Gastroesophageal sphincter (tissue), 4 donors: Measurements from ENCODE around the gene TAS1R1. TPM values are rescaled to one million over a fixed set of nuclear protein-coding genes. Genes with fewer than 3 reads are reported as not detected.

Source experiments
- ATAC-seq: fragments of 150-250 bp; one replicate; pipeline ENCODE4 v1.9.1; 2016; ENCODE audit warnings: mild to moderate bottlenecking, moderate library complexity
- H3K27ac ChIP-seq, 4 donors: fragments of 200-600 bp; sonication (generic) in 3 of 4; 1 replicate in 3 of 4; 2 replicates in 1 of 4; pipeline ENCODE4 v1.5.1; 2016 to 2019
- H3K27me3 ChIP-seq: fragments of 200-600 bp; sonication (generic); one replicate; pipeline ENCODE4 v1.5.1; 2019
- H3K36me3 ChIP-seq, 2 donors: fragments of 200-600 bp; sonication (generic); one replicate each; pipeline ENCODE4 v1.5.1; 2019; ENCODE audit warnings: control low read depth in 1 of 2
- H3K4me1 ChIP-seq, 3 donors: fragments of 200-600 bp; sonication (generic); 1 replicate in 2 of 3; 2 replicates in 1 of 3; pipeline ENCODE4 v1.5.1; 2016 to 2019; ENCODE audit warnings: control low read depth in 2 of 3
- H3K4me3 ChIP-seq, 2 donors: fragments of 200-600 bp; sonication (generic); one replicate each; pipeline ENCODE4 v1.5.1; 2019; ENCODE audit warnings: mild to moderate bottlenecking in 1 of 2, moderate library complexity in 1 of 2
- H3K9me3 ChIP-seq, 3 donors: fragments of 200-600 bp; sonication (generic); one replicate each; pipeline ENCODE4 v1.5.1; 2017 to 2019; ENCODE audit warnings: control low read depth in 2 of 3
- EP300 ChIP-seq: sonication (generic); formaldehyde crosslinking; IDR thresholded peaks from one replicate; pipeline ENCODE4 v1.6.1; 2017; ENCODE audit warnings: antibody characterized with exemption, mild to moderate bottlenecking
- POLR2A ChIP-seq, 2 donors: fragments of 450-650 bp; IDR thresholded peaks; one replicate each; pipeline ENCODE4 v1.6.1; 2017; ENCODE audit warnings: antibody characterized with exemption in 2 of 2, mild to moderate bottlenecking in 2 of 2, moderate library complexity in 1 of 2
- POLR2AphosphoS5 ChIP-seq: sonication (generic); formaldehyde crosslinking; IDR thresholded peaks from one replicate; pipeline ENCODE4 v1.6.1; 2017; ENCODE audit warnings: antibody characterized with exemption
- WGBS, 2 donors: methylation state at CpG; one replicate each; pipeline ENCODE4 v1.1.5; 2018; ENCODE audit warnings: low coverage in 1 of 2; 5-methylcytosine and 5-hydroxymethylcytosine counted together
- total RNA-seq, 4 donors: library from RNA; depleted of rRNA; stranded (reverse); fragments of >200 nt; gene quantifications; one replicate each; pipeline ENCODE4 v1.1.0, GENCODE V29; 2016
- TF ChIP-seq, protein P1 (sequence below), 4 experiments: fragments of 200-600 bp in 2 of 4; fragments of 450-650 bp in 2 of 4; sonication (generic) in 1 of 4; IDR thresholded peaks; one replicate each; pipeline ENCODE4 v1.5.1; 2017 to 2019; ENCODE audit warnings: antibody characterized with exemption in 4 of 4, mild to moderate bottlenecking in 2 of 4, moderate library complexity in 2 of 4

Gene TAS1R1
- total RNA-seq, 4 donors from 2014 or later, result not detected

DNA sequence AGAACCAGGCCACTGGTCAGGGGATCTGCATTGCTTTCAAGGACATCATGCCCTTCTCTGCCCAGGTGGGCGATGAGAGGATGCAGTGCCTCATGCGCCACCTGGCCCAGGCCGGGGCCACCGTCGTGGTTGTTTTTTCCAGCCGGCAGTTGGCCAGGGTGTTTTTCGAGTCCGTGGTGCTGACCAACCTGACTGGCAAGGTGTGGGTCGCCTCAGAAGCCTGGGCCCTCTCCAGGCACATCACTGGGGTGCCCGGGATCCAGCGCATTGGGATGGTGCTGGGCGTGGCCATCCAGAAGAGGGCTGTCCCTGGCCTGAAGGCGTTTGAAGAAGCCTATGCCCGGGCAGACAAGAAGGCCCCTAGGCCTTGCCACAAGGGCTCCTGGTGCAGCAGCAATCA, 19.7 kb downstream of the TAS1R1 start:
- Histone ChIP-seq H3K4me3 (no peak overlapping the region), H3K27ac (no peak overlapping the region), H3K9me3 (peaks cover 0 to 9% (median 0%) of the 10 kb centered on the region in 3 donors), H3K27me3 (no peaks in the 10 kb centered on the region), H3K36me3 (no peaks in the 10 kb centered on the region), H3K4me1 (peaks cover 0 to 13% (median 0%) of the 10 kb centered on the region in 3 donors)
- no peak for ATAC-seq
- TF ChIP-seq POLR2AphosphoS5, result no peak
- TF ChIP-seq, protein P1, sequence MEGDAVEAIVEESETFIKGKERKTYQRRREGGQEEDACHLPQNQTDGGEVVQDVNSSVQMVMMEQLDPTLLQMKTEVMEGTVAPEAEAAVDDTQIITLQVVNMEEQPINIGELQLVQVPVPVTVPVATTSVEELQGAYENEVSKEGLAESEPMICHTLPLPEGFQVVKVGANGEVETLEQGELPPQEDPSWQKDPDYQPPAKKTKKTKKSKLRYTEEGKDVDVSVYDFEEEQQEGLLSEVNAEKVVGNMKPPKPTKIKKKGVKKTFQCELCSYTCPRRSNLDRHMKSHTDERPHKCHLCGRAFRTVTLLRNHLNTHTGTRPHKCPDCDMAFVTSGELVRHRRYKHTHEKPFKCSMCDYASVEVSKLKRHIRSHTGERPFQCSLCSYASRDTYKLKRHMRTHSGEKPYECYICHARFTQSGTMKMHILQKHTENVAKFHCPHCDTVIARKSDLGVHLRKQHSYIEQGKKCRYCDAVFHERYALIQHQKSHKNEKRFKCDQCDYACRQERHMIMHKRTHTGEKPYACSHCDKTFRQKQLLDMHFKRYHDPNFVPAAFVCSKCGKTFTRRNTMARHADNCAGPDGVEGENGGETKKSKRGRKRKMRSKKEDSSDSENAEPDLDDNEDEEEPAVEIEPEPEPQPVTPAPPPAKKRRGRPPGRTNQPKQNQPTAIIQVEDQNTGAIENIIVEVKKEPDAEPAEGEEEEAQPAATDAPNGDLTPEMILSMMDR (IDR thresholded peaks at IDR 0.05), result no peak
- no peak for TF ChIP-seq POLR2A (IDR thresholded peaks at IDR 0.05)
- no peak for TF ChIP-seq EP300
- WGBS, 2 donors, result no CpG with 5 or more reads among the region's 14 CpGs

DNA sequence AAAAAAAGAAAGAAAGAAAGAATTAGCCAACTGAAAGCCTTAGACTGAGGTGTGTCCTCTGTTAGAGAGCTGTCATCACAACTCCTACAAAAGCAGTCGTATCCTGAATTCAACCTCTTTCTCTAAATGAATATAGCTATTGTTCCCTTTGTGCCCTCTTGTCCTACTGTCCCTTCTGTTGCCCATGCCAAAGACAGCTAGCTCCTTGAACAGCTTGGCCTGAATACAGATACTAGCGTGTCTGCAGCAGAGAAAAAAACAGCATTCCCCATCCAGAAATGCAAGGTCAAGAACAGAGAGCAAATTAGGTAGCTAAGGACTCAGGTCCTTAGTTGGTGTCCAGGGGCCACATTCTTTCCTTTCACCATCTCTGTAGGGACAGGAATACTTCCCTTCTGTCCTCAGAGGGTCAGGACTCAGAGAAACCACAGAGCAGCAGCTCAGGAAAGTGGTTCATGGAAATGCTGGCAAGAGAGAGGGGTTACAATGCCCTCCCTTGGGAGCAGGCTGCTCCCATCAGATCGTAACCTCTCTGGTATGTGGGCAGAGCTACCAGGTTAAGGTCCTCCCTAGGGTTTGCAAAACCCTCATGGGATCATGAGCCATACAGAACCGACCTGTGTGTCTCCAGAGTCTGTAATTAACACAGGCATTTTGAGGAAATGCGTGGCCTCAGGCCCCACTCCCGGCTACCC, 22.9 kb downstream of the TAS1R1 start:
- Histone ChIP-seq H3K36me3 (peaks cover 0 to 8% of the 10 kb centered on the region in 2 donors), H3K27me3 (no peaks in the 10 kb centered on the region), H3K4me3 (no peak overlapping the region), H3K9me3 (no peaks in the 10 kb centered on the region), H3K4me1 (peaks cover 0 to 42% (median 14%) of the 10 kb centered on the region in 3 donors), H3K27ac (peak overlapping the region in 3 of 4 donors; percentile 96 to 97 (median 97))
- 83% methylated on average over 3 to 5 of the region's 6 CpGs for WGBS, 2 donors
- no peak for ATAC-seq
- TF ChIP-seq, protein P1 (IDR thresholded peaks at IDR 0.05), result no peak
- TF ChIP-seq POLR2AphosphoS5, result no peak
- no peak for TF ChIP-seq EP300
- no peak for TF ChIP-seq POLR2A (IDR thresholded peaks at IDR 0.05)

DNA sequence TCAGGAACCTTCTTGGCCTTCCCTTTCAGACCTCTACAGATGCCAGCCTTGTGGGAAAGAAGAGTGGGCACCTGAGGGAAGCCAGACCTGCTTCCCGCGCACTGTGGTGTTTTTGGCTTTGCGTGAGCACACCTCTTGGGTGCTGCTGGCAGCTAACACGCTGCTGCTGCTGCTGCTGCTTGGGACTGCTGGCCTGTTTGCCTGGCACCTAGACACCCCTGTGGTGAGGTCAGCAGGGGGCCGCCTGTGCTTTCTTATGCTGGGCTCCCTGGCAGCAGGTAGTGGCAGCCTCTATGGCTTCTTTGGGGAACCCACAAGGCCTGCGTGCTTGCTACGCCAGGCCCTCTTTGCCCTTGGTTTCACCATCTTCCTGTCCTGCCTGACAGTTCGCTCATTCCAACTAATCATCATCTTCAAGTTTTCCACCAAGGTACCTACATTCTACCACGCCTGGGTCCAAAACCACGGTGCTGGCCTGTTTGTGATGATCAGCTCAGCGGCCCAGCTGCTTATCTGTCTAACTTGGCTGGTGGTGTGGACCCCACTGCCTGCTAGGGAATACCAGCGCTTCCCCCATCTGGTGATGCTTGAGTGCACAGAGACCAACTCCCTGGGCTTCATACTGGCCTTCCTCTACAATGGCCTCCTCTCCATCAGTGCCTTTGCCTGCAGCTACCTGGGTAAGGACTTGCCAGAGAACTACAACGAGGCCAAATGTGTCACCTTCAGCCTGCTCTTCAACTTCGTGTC, 23.7 kb downstream of the TAS1R1 start:
- WGBS, 2 donors, result 94 to 100% methylated on average over 1 to 8 of the region's 14 CpGs
- Histone ChIP-seq H3K27me3 (no peaks in the 10 kb centered on the region), H3K36me3 (peaks cover 0 to 8% of the 10 kb centered on the region in 2 donors), H3K27ac (peak overlapping the region; percentile 77 to 97 (median 96)), H3K4me3 (peak overlapping the region in 1 of 2 donors; percentile 90), H3K9me3 (no peaks in the 10 kb centered on the region), H3K4me1 (peaks cover 0 to 44% (median 14%) of the 10 kb centered on the region in 3 donors)
- no peak for ATAC-seq
- no peak for TF ChIP-seq EP300
- no peak for TF ChIP-seq POLR2A (IDR thresholded peaks at IDR 0.05)
- TF ChIP-seq POLR2AphosphoS5, result no peak
- TF ChIP-seq, protein P1 (IDR thresholded peaks at IDR 0.05), result no peak

DNA sequence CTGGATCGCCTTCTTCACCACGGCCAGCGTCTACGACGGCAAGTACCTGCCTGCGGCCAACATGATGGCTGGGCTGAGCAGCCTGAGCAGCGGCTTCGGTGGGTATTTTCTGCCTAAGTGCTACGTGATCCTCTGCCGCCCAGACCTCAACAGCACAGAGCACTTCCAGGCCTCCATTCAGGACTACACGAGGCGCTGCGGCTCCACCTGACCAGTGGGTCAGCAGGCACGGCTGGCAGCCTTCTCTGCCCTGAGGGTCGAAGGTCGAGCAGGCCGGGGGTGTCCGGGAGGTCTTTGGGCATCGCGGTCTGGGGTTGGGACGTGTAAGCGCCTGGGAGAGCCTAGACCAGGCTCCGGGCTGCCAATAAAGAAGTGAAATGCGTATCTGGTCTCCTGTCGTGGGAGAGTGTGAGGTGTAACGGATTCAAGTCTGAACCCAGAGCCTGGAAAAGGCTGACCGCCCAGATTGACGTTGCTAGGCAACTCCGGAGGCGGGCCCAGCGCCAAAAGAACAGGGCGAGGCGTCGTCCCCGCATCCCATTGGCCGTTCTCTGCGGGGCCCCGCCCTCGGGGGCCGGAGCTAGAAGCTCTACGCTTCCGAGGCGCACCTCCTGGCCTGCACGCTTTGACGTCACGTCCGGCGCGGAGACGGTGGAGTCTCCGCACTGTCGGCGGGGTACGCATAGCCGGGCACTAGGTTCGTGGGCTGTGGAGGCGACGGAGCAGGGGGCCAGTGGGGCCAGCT, 24.4 kb downstream of the TAS1R1 start, which contains the start of gene ZBTB48:
Gene ZBTB48, plus strand, starts transcription at position 621 of the 745 bp plus-strand sequence. CDS start 616 bp downstream, outside the sequence.
- Histone ChIP-seq H3K4me1 (peaks cover 0 to 44% (median 14%) of the 10 kb centered on the region in 3 donors), H3K27ac (peak within 1 kb of the TSS; percentile 89 to 97 (median 96)), H3K36me3 (peaks cover 0 to 8% of the 10 kb centered on the region in 2 donors), H3K4me3 (peak within 1 kb of the TSS; percentile 75 to 90), H3K27me3 (no peaks in the 10 kb centered on the region), H3K9me3 (no peaks in the 10 kb centered on the region)
- TF ChIP-seq POLR2AphosphoS5 (peak; percentile 99), EP300 (no peak), POLR2A (IDR thresholded peaks at IDR 0.05) (peak; percentile 95)
- TF ChIP-seq, protein P1 (IDR thresholded peaks at IDR 0.05), result no peak
- 0% methylated on average over 8 of the region's 58 CpGs; no CpG with 5 or more reads in 1 of the 2 donors for WGBS, 2 donors
- peak; percentile 98 for ATAC-seq
